Measurements from ENCODE around the gene LRRC57. TPM values are rescaled to one million over a fixed set of nuclear protein-coding genes. Genes with fewer than 3 reads are reported as not detected.
A peak's percentile ranks its signal among the peaks of the same experiment; 100 is the strongest.

Gene LRRC57
- total RNA-seq, 6 experiments from 2014 or later: 8.5 to 10.8 (median 10.1) TPM

GRCh38 chr15:42544853-42545629 lies 3.6 kb downstream of the LRRC57 start:
- Histone ChIP-seq H3K4me1 (peaks cover 0 to 13% (median 0%) of the 10 kb centered on the region in 4 donors), H3K27me3 (no peaks in the 10 kb centered on the region), H3K9me3 (no peaks in the 10 kb centered on the region), H3K36me3 (peaks cover 0 to 21% (median 2%) of the 10 kb centered on the region in 4 donors), H3K4me3 (no peak overlapping the region), H3K27ac (peak overlapping the region in 1 of 3 donors; percentile 5)
- no peak for TF ChIP-seq CTCF (IDR thresholded peaks at IDR 0.05)
- no peak for TF ChIP-seq POLR2A (IDR thresholded peaks at IDR 0.05)
- intact Hi-C loops (cut with DNase I): no loop called here
- DNase-seq (no peak), ATAC-seq (no peak)
- 87% methylated on average over 4 of the region's 4 CpGs for WGBS (ENCODE audit: insufficient coverage, low coverage, low lambda C conversion rate, missing lambda C conversion rate)

GRCh38 chr15:42533246-42533645 lies 15.3 kb downstream of the LRRC57 start:
- Histone ChIP-seq H3K36me3 (peaks cover 0 to 40% (median 10%) of the 10 kb centered on the region in 4 donors), H3K27ac (no peak overlapping the region), H3K4me1 (no peaks in the 10 kb centered on the region), H3K9me3 (no peaks in the 10 kb centered on the region), H3K27me3 (no peaks in the 10 kb centered on the region), H3K4me3 (no peak overlapping the region)
- WGBS (ENCODE audit: insufficient coverage, low coverage, low lambda C conversion rate, missing lambda C conversion rate): 90% methylated on average over 1 of the region's 1 CpG
- DNase-seq: no peak
- intact Hi-C loops (cut with DNase I): no loop called here
- ATAC-seq: no peak
- TF ChIP-seq POLR2A (IDR thresholded peaks at IDR 0.05) (no peak), CTCF (IDR thresholded peaks at IDR 0.05) (no peak)

GRCh38 chr15:42528970-42529369 lies 19.6 kb downstream of the LRRC57 start:
- no peaks in the 10 kb centered on the region for H3K4me1 ChIP-seq
- no peak overlapping the region for H3K4me3 ChIP-seq
- no peaks in the 10 kb centered on the region for H3K9me3 ChIP-seq
- DNase-seq: no peak
- H3K27me3 ChIP-seq: no peaks in the 10 kb centered on the region
- 96% methylated on average over 3 of the region's 3 CpGs for WGBS (ENCODE audit: insufficient coverage, low coverage, low lambda C conversion rate, missing lambda C conversion rate)
- TF ChIP-seq POLR2A (IDR thresholded peaks at IDR 0.05) (no peak), CTCF (IDR thresholded peaks at IDR 0.05) (no peak)
- no peak for ATAC-seq
- peaks cover 0 to 50% (median 10%) of the 10 kb centered on the region in 4 donors for H3K36me3 ChIP-seq
- intact Hi-C loops (cut with DNase I): no loop called here
- H3K27ac ChIP-seq: no peak overlapping the region

- Histone ChIP-seq H3K27ac (no peak overlapping the region), H3K4me1 (peaks cover 0 to 4% (median 0%) of the 10 kb centered on the region in 4 donors), H3K4me3 (no peak overlapping the region), H3K27me3 (no peaks in the 10 kb centered on the region), H3K9me3 (no peaks in the 10 kb centered on the region), H3K36me3 (peaks cover 0 to 35% (median 0%) of the 10 kb centered on the region in 4 donors)
- 27% methylated on average over 2 of the region's 2 CpGs for whole genome bisulfite sequencing (ENCODE audit: insufficient coverage, low coverage, low lambda C conversion rate, missing lambda C conversion rate)
- intact Hi-C loops (cut with DNase I): no loop called here
- TF ChIP-seq POLR2A (IDR thresholded peaks at IDR 0.05) (no peak), CTCF (IDR thresholded peaks at IDR 0.05) (no peak)
- ATAC-seq (peak in 2 of 4 donors; percentile 47 to 54), DNase-seq (no peak)
Measured at GRCh38 chr15:42523331-42523730, 25.3 kb downstream of the LRRC57 start.

Data from right lobe of liver (tissue), 6 donors.